SKM-1 treated with dmso at 0.1 percent for 144 hours (cell line): ENCODE data around the gene NAA38.
A peak's percentile ranks its signal among the peaks of the same experiment; 100 is the strongest.
"Not testable (repeated sequence)": the region's sequence is repeated elsewhere in the genome, so short reads cannot be mapped to it uniquely, and the experiment has no call there.

ENCODE experiments used
- DNase-seq: peaks from one replicate; lab custom pipeline; 2025; ENCODE audit not compliant: unreplicated experiment; lab: John Stamatoyannopoulos, UW

NAA38 gene

DNA sequence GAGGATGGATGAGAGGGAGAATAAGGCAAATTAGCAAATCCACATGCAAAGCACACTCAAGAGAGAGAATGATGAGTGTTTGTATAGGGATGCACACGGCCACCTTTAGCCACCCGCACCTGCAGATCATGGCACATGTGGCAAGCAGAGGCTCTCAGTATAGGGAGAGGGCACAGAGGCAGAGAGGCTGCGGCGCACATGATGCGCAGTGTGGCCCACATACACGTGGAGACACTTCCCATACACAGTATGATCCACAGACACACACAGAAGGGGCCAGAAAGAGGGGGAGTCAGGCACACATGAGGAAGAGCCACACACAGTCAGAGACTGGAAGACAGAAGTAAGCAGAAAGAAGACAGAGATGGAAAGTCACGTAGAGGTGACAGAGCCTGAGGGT is 24.7 kb upstream of the NAA38 start:
- DNase-seq = no peak

DNA sequence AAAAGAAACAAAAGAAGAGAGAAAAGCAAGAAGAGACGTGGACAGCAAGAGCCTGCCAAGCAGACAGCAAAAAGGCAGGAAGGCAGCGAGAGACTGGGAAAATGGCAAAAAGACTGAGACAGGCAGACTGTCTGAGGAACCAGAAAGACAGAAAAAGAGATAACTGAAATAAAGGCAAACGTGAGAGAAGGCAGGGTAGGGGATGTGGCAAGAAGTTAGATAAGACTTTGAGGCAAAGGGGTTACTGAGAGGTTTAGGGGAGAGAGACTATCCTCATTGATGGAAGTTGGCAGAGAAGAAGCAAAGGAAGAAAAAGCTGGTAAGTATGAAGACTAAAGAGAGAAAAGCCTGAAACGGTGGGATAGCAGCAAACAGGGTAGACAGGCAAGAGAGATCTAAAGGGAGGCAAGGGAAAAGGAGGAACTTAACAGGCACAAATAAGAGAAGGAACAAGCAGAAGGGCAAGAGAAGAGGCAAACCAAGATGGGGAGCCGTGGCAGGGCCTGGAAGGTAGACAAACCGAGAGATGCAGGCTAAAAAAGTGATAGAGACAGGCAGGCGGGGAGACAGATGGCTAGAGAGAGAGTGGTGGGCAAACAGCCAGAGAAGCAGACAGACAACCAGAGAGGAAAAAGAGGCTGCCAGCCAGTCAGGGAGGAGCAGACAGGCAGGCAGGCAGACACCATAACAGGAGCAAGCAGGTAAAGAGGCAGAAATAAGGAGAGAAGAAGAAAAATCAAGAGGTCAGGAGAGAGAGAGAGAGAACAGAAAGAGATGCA is 24.1 kb upstream of the NAA38 start:
- no peak for DNase-seq

GRCh38 chr17:7880076-7880868 is 22.9 kb upstream of the NAA38 start:
- no peak for DNase-seq

DNA sequence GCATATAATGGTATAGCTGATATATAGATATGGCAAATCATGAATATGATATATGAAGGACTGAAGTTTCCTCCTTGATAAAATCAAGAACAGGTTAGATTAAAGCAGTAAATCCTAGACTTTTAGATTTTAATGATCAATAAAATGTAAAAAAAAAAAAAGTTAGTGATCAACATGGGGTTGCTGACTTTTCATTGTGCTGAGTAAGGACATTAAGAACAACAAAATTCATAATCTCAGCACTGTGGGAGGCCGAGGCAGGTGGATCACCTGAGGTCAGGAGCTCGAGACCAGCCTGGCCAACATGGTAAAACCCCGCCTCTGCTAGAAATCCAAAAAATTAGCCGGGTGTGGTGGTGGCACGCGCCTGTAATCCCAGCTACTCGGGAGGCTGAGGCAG is 20.9 kb upstream of the NAA38 start:
- DNase-seq = no peak

DNA sequence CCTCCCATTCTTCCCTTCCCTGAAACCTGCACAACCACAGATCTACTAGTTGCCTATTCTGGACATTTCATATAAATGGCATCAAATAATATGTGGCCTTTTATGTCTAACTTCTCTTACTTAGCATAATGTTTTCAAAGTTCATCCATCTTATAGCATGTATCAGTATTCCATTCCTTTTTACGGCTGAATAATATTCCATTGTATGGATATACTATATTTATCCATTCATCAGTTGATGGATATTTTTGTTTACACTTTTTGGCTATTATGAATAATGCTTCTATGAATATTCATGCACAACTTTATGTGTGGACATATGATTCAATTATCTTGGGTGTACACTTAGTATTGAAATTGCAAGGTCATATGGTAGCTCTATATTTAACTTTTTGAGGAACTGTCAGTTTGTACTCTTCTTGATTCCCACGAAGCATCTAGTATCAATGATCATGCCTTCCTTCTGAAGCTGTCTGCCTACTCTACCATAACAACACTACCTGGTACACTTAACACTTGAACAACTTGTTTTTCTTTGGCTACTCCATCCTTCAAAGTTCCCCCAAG is 18.5 kb upstream of the NAA38 start:
- DNase-seq = no peak

DNA sequence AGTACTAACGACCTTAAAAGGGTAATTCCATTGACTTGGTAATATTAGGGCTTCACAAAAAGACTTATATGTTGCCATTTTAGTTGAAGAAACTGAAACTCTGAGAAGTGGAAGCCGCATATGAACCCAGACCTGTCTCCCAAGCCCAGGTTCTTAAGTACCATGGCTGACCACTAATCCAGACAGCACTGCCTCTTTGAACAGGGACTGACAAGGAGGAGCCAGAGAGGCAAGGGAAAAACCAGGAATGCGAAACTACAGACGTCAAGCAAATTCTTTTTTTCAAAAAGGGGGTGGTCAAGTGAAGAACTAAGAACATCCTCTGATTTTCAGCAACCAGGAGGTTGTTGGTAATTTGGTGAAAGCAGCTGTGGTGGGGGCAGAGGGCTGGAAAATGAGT is 15.7 kb upstream of the NAA38 start:
- no peak for DNase-seq

GRCh38 chr17:7867881-7868329 is 10.5 kb upstream of the NAA38 start:
- peak; percentile 46 for DNase-seq

DNA sequence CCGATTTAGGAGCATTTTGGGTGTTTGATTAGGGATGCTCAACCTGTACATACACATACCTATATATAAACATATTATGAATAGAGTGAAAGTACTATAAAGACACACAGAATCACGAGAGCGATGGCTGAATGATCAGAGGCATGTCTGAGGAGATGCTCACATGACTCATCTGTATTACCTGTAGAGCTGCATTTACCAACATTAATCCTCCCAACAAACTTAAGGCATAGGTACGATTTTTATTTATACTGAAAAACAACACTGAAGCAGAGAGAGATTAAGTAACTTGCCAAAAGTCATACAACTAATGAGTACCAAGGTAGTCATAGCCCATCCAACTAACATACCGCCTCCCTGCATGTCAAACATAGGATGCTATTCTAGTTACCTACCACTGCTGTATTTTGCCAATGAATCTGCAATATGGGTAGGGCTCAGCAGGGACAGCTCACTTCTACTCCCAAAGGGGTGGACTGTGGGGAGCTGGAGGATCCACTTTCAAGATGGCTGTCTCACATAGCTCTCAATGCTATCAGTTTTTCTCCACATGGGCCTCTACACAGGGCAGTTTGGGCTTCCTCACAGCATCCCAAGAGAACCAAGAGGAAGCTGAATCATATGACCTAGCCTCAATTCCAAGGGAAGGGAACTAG is 7.8 kb upstream of the NAA38 start:
- no peak for DNase-seq

- not testable (repeated sequence) for DNase-seq
Measured at GRCh38 chr17:7864384-7864783, 7.0 kb upstream of the NAA38 start.

- DNase-seq = no peak
Measured at GRCh38 chr17:7862692-7863437, 5.5 kb upstream of the NAA38 start.

- DNase-seq = no peak
Measured at GRCh38 chr17:7859028-7859427, 1.7 kb upstream of the NAA38 start.

- no peak for DNase-seq
Measured at GRCh38 chr17:7858522-7858810, 1.1 kb upstream of the NAA38 start.

GRCh38 chr17:7857713-7858521 is 558 bp upstream of the NAA38 start, which contains the start of gene CYB5D1:
CYB5D1 (plus strand) TSS chr17:7858003; CDS start chr17:7858135, 132 bp downstream.
- DNase-seq = peak; percentile 66

- no peak for DNase-seq
Measured at GRCh38 chr17:7856011-7856810, 1.1 kb downstream of the NAA38 start.

- DNase-seq = no peak
Measured at GRCh38 chr17:7855660-7856010, 1.7 kb downstream of the NAA38 start.

- DNase-seq = no peak
Measured at GRCh38 chr17:7854851-7855659, 2.3 kb downstream of the NAA38 start, which contains the start of gene TMEM88. TMEM88 (plus strand) TSS chr17:7855066; CDS start chr17:7855075, 9 bp downstream.

DNA sequence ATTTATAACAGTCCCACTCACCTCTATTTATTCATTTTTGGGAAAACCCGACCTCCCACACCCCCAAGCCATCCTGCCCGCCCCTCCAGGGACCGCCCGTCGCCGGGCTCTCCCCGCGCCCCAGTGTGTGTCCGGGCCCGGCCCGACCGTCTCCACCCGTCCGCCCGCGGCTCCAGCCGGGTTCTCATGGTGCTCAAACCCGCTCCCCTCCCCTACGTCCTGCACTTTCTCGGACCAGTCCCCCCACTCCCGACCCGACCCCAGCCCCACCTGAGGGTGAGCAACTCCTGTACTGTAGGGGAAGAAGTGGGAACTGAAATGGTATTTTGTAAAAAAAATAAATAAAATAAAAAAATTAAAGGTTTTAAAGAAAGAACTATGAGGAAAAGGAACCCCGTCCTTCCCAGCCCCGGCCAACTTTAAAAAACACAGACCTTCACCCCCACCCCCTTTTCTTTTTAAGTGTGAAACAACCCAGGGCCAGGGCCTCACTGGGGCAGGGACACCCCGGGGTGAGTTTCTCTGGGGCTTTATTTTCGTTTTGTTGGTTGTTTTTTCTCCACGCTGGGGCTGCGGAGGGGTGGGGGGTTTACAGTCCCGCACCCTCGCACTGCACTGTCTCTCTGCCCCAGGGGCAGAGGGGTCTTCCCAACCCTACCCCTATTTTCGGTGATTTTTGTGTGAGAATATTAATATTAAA is 3.1 kb downstream of the NAA38 start:
- no peak for DNase-seq

DNA sequence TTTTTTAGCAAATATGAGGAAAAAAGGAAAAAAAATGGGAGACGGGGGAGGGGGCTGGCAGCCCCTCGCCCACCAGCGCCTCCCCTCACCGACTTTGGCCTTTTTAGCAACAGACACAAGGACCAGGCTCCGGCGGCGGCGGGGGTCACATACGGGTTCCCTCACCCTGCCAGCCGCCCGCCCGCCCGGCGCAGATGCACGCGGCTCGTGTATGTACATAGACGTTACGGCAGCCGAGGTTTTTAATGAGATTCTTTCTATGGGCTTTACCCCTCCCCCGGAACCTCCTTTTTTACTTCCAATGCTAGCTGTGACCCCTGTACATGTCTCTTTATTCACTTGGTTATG is 3.7 kb downstream of the NAA38 start:
- no peak for DNase-seq
